ENCODE measurements around the gene KIAA0753.

The KIAA0753 gene

GRCh38 chr17:6639586-6640535 is 650 bp downstream of the KIAA0753 start:
- DNase-seq: no peak

- no peak for DNase-seq
These were observed 1.4 kb downstream of the KIAA0753 start for GRCh38 chr17:6639014-6639585.

- no peak for DNase-seq
These were observed 2.2 kb downstream of the KIAA0753 start for GRCh38 chr17:6638046-6638908.

GRCh38 chr17:6637458-6637840 is 3.1 kb downstream of the KIAA0753 start:
- DNase-seq: no peak

GRCh38 chr17:6636616-6637457 is 3.7 kb downstream of the KIAA0753 start:
- no peak for DNase-seq

- no peak for DNase-seq
These were observed 4.4 kb downstream of the KIAA0753 start for GRCh38 chr17:6636105-6636504.

GRCh38 chr17:6633263-6633662 is 7.2 kb downstream of the KIAA0753 start:
- DNase-seq: no peak

- no peak for DNase-seq
These were observed 8.0 kb downstream of the KIAA0753 start for GRCh38 chr17:6632530-6632929.

GRCh38 chr17:6630390-6630789 is 10.1 kb downstream of the KIAA0753 start:
- DNase-seq: no peak

GRCh38 chr17:6627019-6627418 is 13.5 kb downstream of the KIAA0753 start:
- DNase-seq: no peak

- DNase-seq: no peak
These were observed 13.9 kb downstream of the KIAA0753 start for GRCh38 chr17:6626616-6627015.

- no peak for DNase-seq
These were observed 16.6 kb downstream of the KIAA0753 start for GRCh38 chr17:6623941-6624340.

- DNase-seq: no peak
These were observed 29.3 kb downstream of the KIAA0753 start for GRCh38 chr17:6611231-6611630.

- no peak for DNase-seq
These were observed 30.5 kb downstream of the KIAA0753 start for GRCh38 chr17:6610011-6610410.

GRCh38 chr17:6608321-6608720 is 32.2 kb downstream of the KIAA0753 start:
- DNase-seq: no peak

- DNase-seq: no peak
These were observed 35.4 kb downstream of the KIAA0753 start for GRCh38 chr17:6605142-6605541.

GRCh38 chr17:6603744-6604325 is 36.7 kb downstream of the KIAA0753 start:
- no peak for DNase-seq

- DNase-seq: no peak
These were observed 38.4 kb downstream of the KIAA0753 start for GRCh38 chr17:6602141-6602540.

GRCh38 chr17:6599364-6599763 is 41.1 kb downstream of the KIAA0753 start:
- no peak for DNase-seq

- no peak for DNase-seq
These were observed 42.8 kb downstream of the KIAA0753 start for GRCh38 chr17:6597727-6598126.

- DNase-seq: no peak
These were observed 43.6 kb downstream of the KIAA0753 start for GRCh38 chr17:6596941-6597340.

GRCh38 chr17:6596511-6596910 is 44.0 kb downstream of the KIAA0753 start:
- no peak for DNase-seq
